NCI-H226 (cell line): ENCODE data around the gene GBX1.

Experiments used
- DNase-seq: peaks from one replicate; pipeline ENCODE4 v3.0.0-alpha.2; 2015

The GBX1 gene

GRCh38 chr7:151138153-151138851, 29.2 kb downstream of the GBX1 start:
- no peak for DNase-seq

GRCh38 chr7:151137791-151138152, 29.7 kb downstream of the GBX1 start:
- no peak for DNase-seq

GRCh38 chr7:151137076-151137675, 30.3 kb downstream of the GBX1 start:
- DNase-seq, result no peak

- DNase-seq, result no peak
Observed at GRCh38 chr7:151135866-151136843, 31.3 kb downstream of the GBX1 start.

GRCh38 chr7:151135525-151135845, 32.0 kb downstream of the GBX1 start:
- no peak for DNase-seq

- no peak for DNase-seq
Observed at GRCh38 chr7:151134743-151135524, 32.6 kb downstream of the GBX1 start.

GRCh38 chr7:151133986-151134742, 33.3 kb downstream of the GBX1 start:
- DNase-seq, result no peak

- no peak for DNase-seq
Observed at GRCh38 chr7:151133266-151133985, 34.1 kb downstream of the GBX1 start.

GRCh38 chr7:151132461-151133205, 34.9 kb downstream of the GBX1 start:
- no peak for DNase-seq

GRCh38 chr7:151131592-151132293, 35.8 kb downstream of the GBX1 start:
- no peak for DNase-seq

- DNase-seq, result no peak
Observed at GRCh38 chr7:151131224-151131591, 36.3 kb downstream of the GBX1 start.

GRCh38 chr7:151130741-151131157, 36.7 kb downstream of the GBX1 start:
- DNase-seq, result no peak

GRCh38 chr7:151129960-151130591, 37.4 kb downstream of the GBX1 start:
- DNase-seq, result no peak

- no peak for DNase-seq
Observed at GRCh38 chr7:151129117-151129959, 38.2 kb downstream of the GBX1 start.

- DNase-seq, result no peak
Observed at GRCh38 chr7:151128716-151129115, 38.8 kb downstream of the GBX1 start.

- no peak for DNase-seq
Observed at GRCh38 chr7:151128144-151128543, 39.4 kb downstream of the GBX1 start.

- no peak for DNase-seq
Observed at GRCh38 chr7:151126491-151127137, 40.9 kb downstream of the GBX1 start.

- no peak for DNase-seq
Observed at GRCh38 chr7:151125846-151126481, 41.5 kb downstream of the GBX1 start.
